Ovary (tissue), 9 donors: ENCODE measurements around the gene OPA1. TPM values are rescaled to one million over a fixed set of nuclear protein-coding genes. Genes with fewer than 3 reads are reported as not detected.

ENCODE experiments used
- DNase-seq, 5 donors: peaks; one replicate each; pipeline ENCODE4 v3.0.0-alpha.2; 2019 to 2020
- H3K27ac ChIP-seq, 2 donors: fragments of 200-600 bp; one replicate each; pipeline versions ENCODE4 v1.5.1 to v1.8.0; 2019 to 2022
- H3K27me3 ChIP-seq: fragments of 200-600 bp; one replicate; pipeline ENCODE4 v1.8.0; 2022
- H3K36me3 ChIP-seq: fragments of 200-600 bp; sonication (generic); one replicate; pipeline ENCODE4 v1.5.1; 2019
- H3K4me1 ChIP-seq: one replicate; pipeline ENCODE4 v1.8.1; 2013; ENCODE audit warnings: mild to moderate bottlenecking, moderate library complexity; ENCODE audit not compliant: insufficient read depth
- H3K4me3 ChIP-seq: fragments of 200-600 bp; sonication (generic); one replicate; pipeline ENCODE4 v1.5.1; 2017
- H3K9me3 ChIP-seq, 2 donors: fragments of 200-600 bp in 1 of 2; sonication (generic) in 1 of 2; one replicate each; pipeline versions ENCODE4 v1.5.1 to v1.8.1; 2013 to 2019; ENCODE audit warnings: mild to moderate bottlenecking in 1 of 2, moderate library complexity in 1 of 2
- EP300 ChIP-seq: sonication (generic); formaldehyde crosslinking; IDR thresholded peaks from one replicate; pipeline ENCODE4 v1.6.1; 2017; ENCODE audit warnings: antibody characterized with exemption
- POLR2A ChIP-seq: fragments of 450-650 bp; IDR thresholded peaks from one replicate; pipeline ENCODE4 v1.6.1; 2017; ENCODE audit warnings: antibody characterized with exemption, mild to moderate bottlenecking, moderate library complexity
- WGBS, 3 donors: extraction: QIAGEN DNeasy Blood & Tissue Kit in 1 of 3; methylation state at CpG; one replicate each; pipeline versions ENCODE4 v1.1.5 to v1.1.7; 2013 to 2017; 5-methylcytosine and 5-hydroxymethylcytosine counted together
- intact Hi-C, 4 donors: fragments of 100-400 bp; cut with DNase I; formaldehyde crosslinking; loops; one replicate each; pipeline versions ENCODE4 v1.11.0 to v1.15.1; 2022 to 2023
- polyA plus RNA-seq, 2 donors: library from polyadenylated mRNA; stranded (reverse); fragments of 200-250 nt in 1 of 2; fragments of 350-450 nt in 1 of 2; fragmentation: Illumina TruSeq in 1 of 2; extraction: RNeasy Lipid Tissue Mini Kit (QIAGEN cat#74804) in 1 of 2; gene quantifications; one replicate each; pipeline ENCODE4 v1.2.3, GENCODE V29; 2013 to 2014
- total RNA-seq, 7 donors: library from RNA; depleted of rRNA in 2 of 7; stranded (reverse); fragments of >200 nt in 2 of 7; fragmentation: NEBNext Ultra II Directional in 3 of 7; extraction: Animal tissue kit (Norgen Biotek cat#: 25700) in 3 of 7; gene quantifications; one replicate each; pipeline versions ENCODE4 v1.1.0 to v1.2.4, GENCODE V29; 2016 to 2023
- TF ChIP-seq, protein P1 (sequence below), 3 donors: fragments of 450-650 bp in 2 of 3; fragments of 200-600 bp in 1 of 3; IDR thresholded peaks; one replicate each; pipeline versions ENCODE4 v1.5.1 to v1.8.0; 2016 to 2022; ENCODE audit warnings: antibody characterized with exemption in 3 of 3, mild to moderate bottlenecking in 1 of 3
- donor health status: DM: no; HTN: no; CAD: no; lungs with moderate emphysema.
- donor health status: DM: no; HTN: no; CAD: no.
- donor health status: Bipolar disorder and iron deficiency.
- donor health status: DM: yes; HTN: yes; CAD: no.
- donor health status: DM: no; HTN: no; CAD: no.
- donor health status: DM: yes; HTN: yes; CAD: no.

Gene OPA1
- total and polyA plus RNA-seq, 9 donors = 14.4 to 50.4 (median 33.7) TPM

DNA sequence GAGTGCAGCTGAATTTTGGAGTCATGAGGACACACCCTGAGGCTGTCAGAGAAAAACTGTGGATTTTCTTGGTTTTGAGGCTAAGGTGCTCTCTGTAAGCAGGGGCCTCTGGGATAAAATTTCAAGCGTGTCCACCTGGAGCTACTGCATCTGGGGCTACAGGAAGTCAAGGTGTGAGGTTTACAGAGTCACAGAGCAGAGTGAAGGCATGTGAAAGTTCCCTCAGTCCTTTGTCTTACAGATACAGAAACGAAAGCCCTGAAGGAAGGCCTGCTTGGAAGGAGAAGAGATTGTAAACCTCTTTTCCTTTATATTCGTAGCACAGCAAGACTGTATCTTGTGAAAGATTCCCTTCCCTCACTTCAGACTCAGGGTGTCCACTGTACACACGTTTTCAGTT lies 138.6 kb downstream of the OPA1 start:
- Histone ChIP-seq H3K27me3 (no peaks in the 10 kb centered on the region), H3K27ac (no peak overlapping the region), H3K9me3 (no peaks in the 10 kb centered on the region), H3K36me3 (no peaks in the 10 kb centered on the region), H3K4me1 (no peaks in the 10 kb centered on the region), H3K4me3 (no peak overlapping the region)
- WGBS, 3 donors = 69 to 76% (median 76%) methylated on average over 4 of the region's 4 CpGs
- TF ChIP-seq EP300 = no peak
- no peak for TF ChIP-seq POLR2A
- TF ChIP-seq, protein P1, sequence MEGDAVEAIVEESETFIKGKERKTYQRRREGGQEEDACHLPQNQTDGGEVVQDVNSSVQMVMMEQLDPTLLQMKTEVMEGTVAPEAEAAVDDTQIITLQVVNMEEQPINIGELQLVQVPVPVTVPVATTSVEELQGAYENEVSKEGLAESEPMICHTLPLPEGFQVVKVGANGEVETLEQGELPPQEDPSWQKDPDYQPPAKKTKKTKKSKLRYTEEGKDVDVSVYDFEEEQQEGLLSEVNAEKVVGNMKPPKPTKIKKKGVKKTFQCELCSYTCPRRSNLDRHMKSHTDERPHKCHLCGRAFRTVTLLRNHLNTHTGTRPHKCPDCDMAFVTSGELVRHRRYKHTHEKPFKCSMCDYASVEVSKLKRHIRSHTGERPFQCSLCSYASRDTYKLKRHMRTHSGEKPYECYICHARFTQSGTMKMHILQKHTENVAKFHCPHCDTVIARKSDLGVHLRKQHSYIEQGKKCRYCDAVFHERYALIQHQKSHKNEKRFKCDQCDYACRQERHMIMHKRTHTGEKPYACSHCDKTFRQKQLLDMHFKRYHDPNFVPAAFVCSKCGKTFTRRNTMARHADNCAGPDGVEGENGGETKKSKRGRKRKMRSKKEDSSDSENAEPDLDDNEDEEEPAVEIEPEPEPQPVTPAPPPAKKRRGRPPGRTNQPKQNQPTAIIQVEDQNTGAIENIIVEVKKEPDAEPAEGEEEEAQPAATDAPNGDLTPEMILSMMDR (IDR thresholded peaks at IDR 0.05) = no peak
- intact Hi-C loops = no loop called here
- DNase-seq = no peak

DNA sequence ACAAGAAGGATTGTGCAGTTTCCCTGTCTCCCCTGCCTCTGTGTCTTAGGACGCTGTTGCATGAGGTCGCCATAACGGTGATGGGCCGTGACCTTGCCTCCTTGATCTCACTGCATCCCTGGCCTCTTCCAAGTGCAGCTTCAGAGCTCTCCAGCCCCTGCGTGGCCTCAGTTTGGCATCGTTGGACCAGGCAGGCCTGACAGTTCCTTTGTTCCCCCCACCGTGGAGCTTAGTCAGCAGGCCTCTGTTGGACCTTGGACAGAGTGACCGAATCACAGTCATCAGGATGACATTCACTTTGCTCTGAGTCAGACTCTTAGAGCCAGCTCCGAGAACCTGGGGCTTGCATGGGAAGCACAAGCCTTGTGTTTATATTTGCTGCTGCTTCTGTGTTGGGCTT lies 139.4 kb downstream of the OPA1 start:
- TF ChIP-seq EP300 (no peak), POLR2A (no peak)
- intact Hi-C loops = no loop called here
- no peak for DNase-seq
- WGBS, 3 donors = 68 to 79% (median 76%) methylated on average over 9 of the region's 9 CpGs
- H3K4me3 ChIP-seq = no peak overlapping the region
- H3K4me1 ChIP-seq = no peaks in the 10 kb centered on the region
- H3K9me3 ChIP-seq = no peaks in the 10 kb centered on the region
- no peaks in the 10 kb centered on the region for H3K36me3 ChIP-seq
- no peaks in the 10 kb centered on the region for H3K27me3 ChIP-seq
- no peak overlapping the region for H3K27ac ChIP-seq

DNA sequence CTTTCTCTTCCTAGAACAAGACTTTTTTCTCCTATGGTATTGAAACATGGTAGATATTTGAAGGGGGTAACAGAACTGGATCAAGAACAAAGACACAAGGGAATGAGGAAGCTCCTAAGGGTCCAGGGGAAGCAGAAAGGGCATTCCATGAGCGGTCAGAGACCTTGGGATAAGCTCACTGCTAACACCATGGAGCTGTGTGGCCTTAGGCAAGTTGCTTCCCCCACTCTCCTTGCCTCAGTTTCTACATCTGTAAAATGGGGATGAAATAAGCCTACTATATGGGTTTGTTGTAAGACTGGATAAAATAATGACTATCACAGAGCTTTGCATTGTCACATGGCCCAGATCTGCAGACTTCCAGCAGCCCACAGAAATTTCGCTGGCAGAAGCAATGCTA lies 139.8 kb downstream of the OPA1 start:
- no peaks in the 10 kb centered on the region for H3K36me3 ChIP-seq
- intact Hi-C loops = no loop called here
- no peaks in the 10 kb centered on the region for H3K4me1 ChIP-seq
- whole genome bisulfite sequencing, 3 donors = 94 to 100% (median 95%) methylated on average over 2 of the region's 2 CpGs
- H3K27ac ChIP-seq = no peak overlapping the region
- no peaks in the 10 kb centered on the region for H3K9me3 ChIP-seq
- DNase-seq = no peak
- TF ChIP-seq EP300 (no peak), POLR2A (no peak)
- TF ChIP-seq, protein P1 (IDR thresholded peaks at IDR 0.05) = no peak
- H3K27me3 ChIP-seq = no peaks in the 10 kb centered on the region
- no peak overlapping the region for H3K4me3 ChIP-seq

DNA sequence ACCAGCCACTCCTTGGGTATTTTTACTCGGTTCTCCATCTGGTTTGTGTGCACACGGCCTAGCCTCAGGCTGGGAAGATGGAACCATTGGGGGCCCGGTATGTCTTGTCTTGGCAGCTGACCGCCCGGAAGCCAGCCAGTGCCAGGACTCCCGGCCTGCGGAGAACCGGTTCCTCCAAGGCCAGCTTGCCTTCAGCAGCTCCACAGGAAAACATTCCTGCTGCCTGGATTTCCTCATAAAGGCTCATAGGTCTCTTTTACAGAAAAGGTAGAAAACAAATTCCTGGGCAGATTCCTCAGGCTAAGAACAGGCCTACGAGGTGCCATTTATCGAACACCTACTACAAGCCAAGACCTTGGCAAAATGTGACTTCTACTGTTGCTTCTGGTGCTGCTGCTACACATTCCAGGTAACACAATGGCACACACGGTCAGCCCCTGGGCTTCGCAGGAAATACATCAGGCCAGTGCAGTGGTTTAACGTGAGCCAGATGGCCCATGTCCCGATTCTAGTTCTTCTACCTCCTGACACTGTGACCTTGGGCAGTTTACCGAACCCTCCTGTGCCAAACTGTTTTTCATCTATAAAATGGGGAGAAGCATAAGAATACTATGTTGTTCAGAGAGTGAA lies 141.8 kb downstream of the OPA1 start:
- no peak overlapping the region for H3K27ac ChIP-seq

DNA sequence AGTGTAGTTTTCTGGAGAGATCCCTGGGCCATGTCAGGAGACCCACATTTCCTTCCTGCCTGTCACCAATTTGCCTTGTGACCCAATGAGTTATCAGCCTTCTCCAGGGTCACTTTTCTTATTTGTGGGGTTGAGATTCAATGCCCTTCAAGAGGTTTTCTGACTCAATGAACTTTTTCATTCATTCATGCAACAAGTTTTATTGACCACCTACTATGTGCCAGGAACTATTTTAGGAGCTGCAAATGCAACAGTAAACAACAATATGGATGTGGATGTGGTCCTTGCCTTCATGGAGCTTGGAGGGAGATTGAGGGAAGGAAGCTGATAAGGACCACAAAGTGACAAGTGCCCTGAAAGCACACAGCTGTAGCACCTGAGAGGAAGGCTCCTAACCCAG lies 142.8 kb downstream of the OPA1 start:
- no peak for DNase-seq
- TF ChIP-seq, protein P1 (IDR thresholded peaks at IDR 0.05) = no peak
- no peak for TF ChIP-seq EP300
- TF ChIP-seq POLR2A = no peak
- no peaks in the 10 kb centered on the region for H3K4me1 ChIP-seq
- H3K27me3 ChIP-seq = no peaks in the 10 kb centered on the region
- no peak overlapping the region for H3K27ac ChIP-seq
- H3K9me3 ChIP-seq = no peaks in the 10 kb centered on the region
- H3K4me3 ChIP-seq = no peak overlapping the region
- intact Hi-C loops = no loop called here
- H3K36me3 ChIP-seq = no peaks in the 10 kb centered on the region

More for the DNA sequence above, 141.8 kb downstream of the OPA1 start:
- H3K27me3 ChIP-seq = no peaks in the 10 kb centered on the region
- no peaks in the 10 kb centered on the region for H3K9me3 ChIP-seq
- intact Hi-C loops = no loop called here
- H3K36me3 ChIP-seq = no peaks in the 10 kb centered on the region
- TF ChIP-seq EP300 = no peak
- H3K4me3 ChIP-seq = no peak overlapping the region
- H3K4me1 ChIP-seq = no peaks in the 10 kb centered on the region
- WGBS, 3 donors = 81 to 84% (median 82%) methylated on average over 15 of the region's 15 CpGs
- no peak for DNase-seq
